22Rv1 (cell line): Measurements from ENCODE around the gene PLCB1.

Experiments
- H3K27ac ChIP-seq: fragments of 450-650 bp; 2 replicates; pipeline ENCODE4 v1.5.1; 2017
- CTCF ChIP-seq: fragments of 450-650 bp; IDR thresholded peaks from 2 replicates; pipeline ENCODE4 v1.5.1; 2017; ENCODE audit warnings: mild to moderate bottlenecking
- ZFX ChIP-seq: fragments of 450-650 bp; IDR thresholded peaks from 2 replicates; pipeline ENCODE4 v1.6.1; 2017; ENCODE audit warnings: antibody characterized with exemption, borderline replicate concordance

Gene PLCB1

GRCh38 chr20:8231038-8231437, 99.0 kb downstream of the PLCB1 start:
- no peak for TF ChIP-seq ZFX
- TF ChIP-seq CTCF, result no peak
- H3K27ac ChIP-seq, result no peak overlapping the region

- no peak for TF ChIP-seq ZFX
- no peak overlapping the region for H3K27ac ChIP-seq
Measured at GRCh38 chr20:8232332-8232731, 100.3 kb downstream of the PLCB1 start.

- no peak for TF ChIP-seq ZFX
- no peak for TF ChIP-seq CTCF
- no peak overlapping the region for H3K27ac ChIP-seq
Measured at GRCh38 chr20:8234580-8234979, 102.5 kb downstream of the PLCB1 start.

- TF ChIP-seq ZFX (no peak), CTCF (no peak)
- H3K27ac ChIP-seq, result no peak overlapping the region
Measured at GRCh38 chr20:8242066-8242465, 110.0 kb downstream of the PLCB1 start.

- no peak overlapping the region for H3K27ac ChIP-seq
- TF ChIP-seq CTCF (no peak), ZFX (no peak)
Measured at GRCh38 chr20:8242827-8243724, 111.0 kb downstream of the PLCB1 start.

GRCh38 chr20:8244637-8245036, 112.6 kb downstream of the PLCB1 start:
- no peak for TF ChIP-seq CTCF
- no peak for TF ChIP-seq ZFX
- H3K27ac ChIP-seq, result no peak overlapping the region

GRCh38 chr20:8246153-8246552, 114.1 kb downstream of the PLCB1 start:
- TF ChIP-seq ZFX, result no peak
- no peak for TF ChIP-seq CTCF
- no peak overlapping the region for H3K27ac ChIP-seq
